Measurements from ENCODE around the gene CNTNAP3B. TPM values are rescaled to one million over a fixed set of nuclear protein-coding genes. Genes with fewer than 3 reads are reported as not detected.
A peak's percentile ranks its signal among the peaks of the same experiment; 100 is the strongest.
"Not testable (repeated sequence)": the region's sequence is repeated elsewhere in the genome, so short reads cannot be mapped to it uniquely, and the experiment has no call there.

Gene CNTNAP3B
- total RNA-seq, 1 donor from 2014 or later, result 3.6 TPM

GRCh38 chr9:42053874-42054273, 75.4 kb downstream of the CNTNAP3B start:
- not testable (repeated sequence) for DNase-seq (ENCODE audit: low read depth); H3K27me3 Mint-ChIP-seq (ENCODE audit: low read depth, unreplicated experiment); H3K79me2 ChIP-seq (ENCODE audit: insufficient read depth, low read length); H3K27ac ChIP-seq (ENCODE audit: low read depth, low read length); H3K36me3 Mint-ChIP-seq (ENCODE audit: low read depth, unreplicated experiment); H3K9ac ChIP-seq (ENCODE audit: low read length); H3K4me2 ChIP-seq (ENCODE audit: low read length); H2AFZ ChIP-seq (ENCODE audit: low read depth, low read length); H3K9me3 Mint-ChIP-seq (ENCODE audit: unreplicated experiment); H3K9me3 ChIP-seq (ENCODE audit: insufficient read depth, low read depth, low read length); H3K4me3 Mint-ChIP-seq (ENCODE audit: unreplicated experiment); FAIRE-seq; H3K4me1 ChIP-seq (ENCODE audit: insufficient read depth, low read length); H3K4me1 Mint-ChIP-seq (ENCODE audit: low read depth, unreplicated experiment); H3K36me3 ChIP-seq (ENCODE audit: insufficient read depth, low read length); H4K20me1 ChIP-seq (ENCODE audit: insufficient read depth, low read length); H3K4me3 ChIP-seq (ENCODE audit: insufficient read depth, low read depth, low read length); H3K27me3 ChIP-seq (ENCODE audit: insufficient read depth, low read length); H3K27ac Mint-ChIP-seq (ENCODE audit: unreplicated experiment)

GRCh38 chr9:42050701-42051100, 78.5 kb downstream of the CNTNAP3B start:
- not testable (repeated sequence) for H3K9me3 ChIP-seq (ENCODE audit: insufficient read depth, low read depth, low read length); H3K27ac ChIP-seq (ENCODE audit: low read depth, low read length); H3K4me3 ChIP-seq (ENCODE audit: insufficient read depth, low read depth, low read length); H3K4me2 ChIP-seq (ENCODE audit: low read length); H3K27ac Mint-ChIP-seq (ENCODE audit: unreplicated experiment); H3K36me3 ChIP-seq (ENCODE audit: insufficient read depth, low read length); H3K27me3 Mint-ChIP-seq (ENCODE audit: low read depth, unreplicated experiment); H3K9me3 Mint-ChIP-seq (ENCODE audit: unreplicated experiment); H3K79me2 ChIP-seq (ENCODE audit: insufficient read depth, low read length); H4K20me1 ChIP-seq (ENCODE audit: insufficient read depth, low read length); H3K4me1 ChIP-seq (ENCODE audit: insufficient read depth, low read length); FAIRE-seq; DNase-seq (ENCODE audit: low read depth); H3K27me3 ChIP-seq (ENCODE audit: insufficient read depth, low read length); H3K36me3 Mint-ChIP-seq (ENCODE audit: low read depth, unreplicated experiment); H3K4me1 Mint-ChIP-seq (ENCODE audit: low read depth, unreplicated experiment); H3K9ac ChIP-seq (ENCODE audit: low read length); H3K4me3 Mint-ChIP-seq (ENCODE audit: unreplicated experiment); H2AFZ ChIP-seq (ENCODE audit: low read depth, low read length)

GRCh38 chr9:42044422-42045010, 84.7 kb downstream of the CNTNAP3B start:
- not testable (repeated sequence) for H3K4me3 Mint-ChIP-seq (ENCODE audit: unreplicated experiment); H3K4me1 Mint-ChIP-seq (ENCODE audit: low read depth, unreplicated experiment); H3K9ac ChIP-seq (ENCODE audit: low read length); FAIRE-seq; DNase-seq (ENCODE audit: low read depth); H3K36me3 ChIP-seq (ENCODE audit: insufficient read depth, low read length); H3K9me3 ChIP-seq (ENCODE audit: insufficient read depth, low read depth, low read length); H3K27me3 Mint-ChIP-seq (ENCODE audit: low read depth, unreplicated experiment); H3K27ac ChIP-seq (ENCODE audit: low read depth, low read length); H3K4me3 ChIP-seq (ENCODE audit: insufficient read depth, low read depth, low read length); H2AFZ ChIP-seq (ENCODE audit: low read depth, low read length); H3K9me3 Mint-ChIP-seq (ENCODE audit: unreplicated experiment); H3K27ac Mint-ChIP-seq (ENCODE audit: unreplicated experiment); H3K36me3 Mint-ChIP-seq (ENCODE audit: low read depth, unreplicated experiment); H3K27me3 ChIP-seq (ENCODE audit: insufficient read depth, low read length); H3K4me2 ChIP-seq (ENCODE audit: low read length); H4K20me1 ChIP-seq (ENCODE audit: insufficient read depth, low read length); H3K79me2 ChIP-seq (ENCODE audit: insufficient read depth, low read length); H3K4me1 ChIP-seq (ENCODE audit: insufficient read depth, low read length)

- H3K79me2 ChIP-seq (ENCODE audit: insufficient read depth, low read length); H3K27me3 Mint-ChIP-seq (ENCODE audit: low read depth, unreplicated experiment); H3K9ac ChIP-seq (ENCODE audit: low read length); H3K9me3 ChIP-seq (ENCODE audit: insufficient read depth, low read depth, low read length); H3K36me3 ChIP-seq (ENCODE audit: insufficient read depth, low read length); DNase-seq (ENCODE audit: low read depth); H3K4me3 Mint-ChIP-seq (ENCODE audit: unreplicated experiment); H3K27ac Mint-ChIP-seq (ENCODE audit: unreplicated experiment); H3K4me3 ChIP-seq (ENCODE audit: insufficient read depth, low read depth, low read length); H3K27ac ChIP-seq (ENCODE audit: low read depth, low read length); H3K4me1 Mint-ChIP-seq (ENCODE audit: low read depth, unreplicated experiment); H3K27me3 ChIP-seq (ENCODE audit: insufficient read depth, low read length); FAIRE-seq; H3K4me2 ChIP-seq (ENCODE audit: low read length); H3K9me3 Mint-ChIP-seq (ENCODE audit: unreplicated experiment); H3K4me1 ChIP-seq (ENCODE audit: insufficient read depth, low read length); H3K36me3 Mint-ChIP-seq (ENCODE audit: low read depth, unreplicated experiment); H2AFZ ChIP-seq (ENCODE audit: low read depth, low read length); H4K20me1 ChIP-seq (ENCODE audit: insufficient read depth, low read length): not testable (repeated sequence)
These were observed 95.7 kb downstream of the CNTNAP3B start for GRCh38 chr9:42033541-42033940.

DNA sequence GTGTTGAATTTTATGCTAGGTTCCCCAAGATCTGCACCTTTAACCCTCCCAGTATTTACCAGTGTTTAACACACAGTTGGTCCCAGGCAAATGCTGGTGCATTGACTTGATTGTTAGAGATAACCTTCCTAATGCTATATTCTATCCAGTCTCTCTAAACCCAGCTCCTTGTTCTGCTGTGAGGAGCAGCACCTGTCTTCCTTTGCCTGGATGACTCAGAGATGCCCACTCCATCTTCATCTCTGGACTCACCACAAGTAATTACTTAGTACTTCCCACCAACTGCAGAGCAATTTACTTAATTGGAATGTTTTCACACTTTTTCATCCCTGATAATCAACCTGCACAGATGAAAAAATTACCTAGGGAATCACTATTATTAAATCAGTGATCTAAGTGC, 108.6 kb downstream of the CNTNAP3B start:
- not testable (repeated sequence) for H3K9ac ChIP-seq (ENCODE audit: low read length); H3K27me3 Mint-ChIP-seq (ENCODE audit: low read depth, unreplicated experiment); H3K4me1 ChIP-seq (ENCODE audit: insufficient read depth, low read length); FAIRE-seq; H3K4me1 Mint-ChIP-seq (ENCODE audit: low read depth, unreplicated experiment); H3K79me2 ChIP-seq (ENCODE audit: insufficient read depth, low read length); H3K9me3 ChIP-seq (ENCODE audit: insufficient read depth, low read depth, low read length); H2AFZ ChIP-seq (ENCODE audit: low read depth, low read length); H3K4me2 ChIP-seq (ENCODE audit: low read length); H3K36me3 ChIP-seq (ENCODE audit: insufficient read depth, low read length); H4K20me1 ChIP-seq (ENCODE audit: insufficient read depth, low read length); H3K27me3 ChIP-seq (ENCODE audit: insufficient read depth, low read length); H3K9me3 Mint-ChIP-seq (ENCODE audit: unreplicated experiment); H3K27ac ChIP-seq (ENCODE audit: low read depth, low read length); DNase-seq (ENCODE audit: low read depth); H3K36me3 Mint-ChIP-seq (ENCODE audit: low read depth, unreplicated experiment); H3K27ac Mint-ChIP-seq (ENCODE audit: unreplicated experiment); H3K4me3 ChIP-seq (ENCODE audit: insufficient read depth, low read depth, low read length); H3K4me3 Mint-ChIP-seq (ENCODE audit: unreplicated experiment)

DNA sequence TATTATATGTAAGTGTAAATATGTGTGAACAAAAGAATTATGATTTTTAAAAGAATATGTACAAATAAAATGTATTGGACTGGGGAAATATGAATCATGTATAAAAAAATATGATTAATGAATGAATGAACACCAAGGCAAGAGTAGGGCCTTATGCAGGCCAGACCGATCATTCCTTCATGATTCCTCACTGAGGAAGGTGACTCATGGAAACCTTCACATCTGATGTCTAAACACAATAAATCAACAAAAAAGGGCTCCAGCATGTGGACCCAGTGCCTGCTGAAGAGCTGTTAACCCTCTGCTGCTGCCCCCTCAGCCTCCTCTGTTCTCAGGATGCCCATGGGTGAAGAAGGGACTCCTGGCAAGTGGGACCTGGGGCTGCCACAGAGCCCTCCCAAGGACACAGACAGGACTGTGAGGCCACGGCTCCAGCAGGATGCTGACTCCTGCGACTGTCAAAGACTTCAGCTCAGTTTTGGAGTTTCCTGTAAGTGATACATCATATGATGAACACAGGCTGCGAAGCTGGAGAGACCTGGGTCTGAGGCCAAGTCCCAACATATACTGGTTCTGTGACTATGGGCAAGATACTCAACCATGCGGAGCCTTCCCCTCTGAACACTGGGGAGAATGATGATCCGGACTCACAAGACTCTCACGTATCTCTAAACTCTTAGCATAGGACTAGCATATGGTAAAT, 110.9 kb downstream of the CNTNAP3B start:
- not testable (repeated sequence) for H3K4me1 ChIP-seq (ENCODE audit: insufficient read depth, low read length); H3K36me3 ChIP-seq (ENCODE audit: insufficient read depth, low read length); H3K4me1 Mint-ChIP-seq (ENCODE audit: low read depth, unreplicated experiment); H2AFZ ChIP-seq (ENCODE audit: low read depth, low read length); H3K36me3 Mint-ChIP-seq (ENCODE audit: low read depth, unreplicated experiment); H3K9me3 Mint-ChIP-seq (ENCODE audit: unreplicated experiment); H3K27me3 ChIP-seq (ENCODE audit: insufficient read depth, low read length); H3K9ac ChIP-seq (ENCODE audit: low read length); FAIRE-seq; H3K9me3 ChIP-seq (ENCODE audit: insufficient read depth, low read depth, low read length); H3K4me3 ChIP-seq (ENCODE audit: insufficient read depth, low read depth, low read length); H3K4me2 ChIP-seq (ENCODE audit: low read length); H3K27me3 Mint-ChIP-seq (ENCODE audit: low read depth, unreplicated experiment); H3K27ac Mint-ChIP-seq (ENCODE audit: unreplicated experiment); H3K79me2 ChIP-seq (ENCODE audit: insufficient read depth, low read length); H4K20me1 ChIP-seq (ENCODE audit: insufficient read depth, low read length); H3K4me3 Mint-ChIP-seq (ENCODE audit: unreplicated experiment)
- peak overlapping the region; percentile 31 for H3K27ac ChIP-seq (ENCODE audit: low read depth, low read length)
- peak; percentile 23 for DNase-seq (ENCODE audit: low read depth)
